HCT116 (cell line): ENCODE measurements around the gene NEMP2. TPM values are rescaled to one million over a fixed set of nuclear protein-coding genes. Genes with fewer than 3 reads are reported as not detected.

Experiments used
- ATAC-seq: fragments of 200-7000 bp; cut with Tn5 transposase; 2 replicates; pipeline ENCODE4 v1.9.1; 2020; ENCODE audit warnings: mild to moderate bottlenecking, moderate library complexity
- BruUV-seq: library from RNA; stranded (reverse); fragments of 400-500 nt; replicated peaks from 2 replicates; lab custom pipeline; 2021; lab: Mats Ljungman, UMichigan
- CTCF ChIA-PET: fragments of 300-600 bp; sonication (Branson Sonifier 250); formaldehyde crosslinking; loops from one replicate; lab custom pipeline; 2021; ENCODE audit warnings: antibody characterized with exemption; lab: Charles Lee
- POLR2A ChIA-PET: fragments of 300-600, 350-600 bp; sonication (Branson Sonifier 250); formaldehyde crosslinking; loops from one replicate; lab custom pipeline; 2021; ENCODE audit warnings: antibody characterized with exemption; lab: Charles Lee
- RAD21 ChIA-PET, 2 experiments: fragments of 300-600 bp; sonication (Branson Sonifier 250); formaldehyde crosslinking; loops; one replicate each; lab custom pipeline; 2023; ENCODE audit warnings: low total read pairs in 2 of 2; ENCODE audit not compliant: uncharacterized antibody in 2 of 2, unreplicated experiment in 2 of 2, low non-redundant PET in 1 of 2; lab: Charles Lee
- DNase-seq: peaks from one replicate; pipeline ENCODE4 v3.0.0-alpha.2; 2010; ENCODE audit warnings: low read depth, low spot score
- H2AFZ ChIP-seq: fragments of 200-600 bp; shearing (Covaris generic), sonication (generic); 2 replicates; pipeline ENCODE4 v1.6.1; 2017; ENCODE audit warnings: low read depth, mixed run types, mixed read lengths, antibody characterized with exemption, low read length; ENCODE audit not compliant: poor library complexity, severe bottlenecking
- H3K27ac ChIP-seq: 2 replicates; pipeline ENCODE4 v1.5.1; 2012; ENCODE audit warnings: low read depth, low read length
- H3K27me3 ChIP-seq: fragments of 200-600 bp; sonication (generic); 2 replicates; pipeline ENCODE4 v1.6.1; 2016; ENCODE audit warnings: mixed run types, low read length, mixed read lengths; ENCODE audit not compliant: insufficient read depth
- H3K36me3 ChIP-seq, 2 experiments: fragments of 200-500 bp in 1 of 2; fragments of 200-600 bp in 1 of 2; sonication (Bioruptor generic) in 1 of 2; sonication (generic) in 1 of 2; 2 replicates each; pipeline versions ENCODE4 v1.5.1 to v1.6.1; 2014 to 2016; ENCODE audit warnings: low read length in 2 of 2, inconsistent platforms in 1 of 2, mixed read lengths in 1 of 2, mixed run types in 1 of 2; ENCODE audit not compliant: insufficient read depth in 2 of 2, control insufficient read depth in 1 of 2
- H3K4me1 ChIP-seq, 2 experiments: fragments of 200-600 bp in 1 of 2; sonication (generic) in 1 of 2; 2 replicates each; pipeline versions ENCODE4 v1.5.1 to v1.6.1; 2012 to 2017; ENCODE audit warnings: low read length in 2 of 2, inconsistent platforms in 1 of 2, mild to moderate bottlenecking in 1 of 2, mixed read lengths in 1 of 2, mixed run types in 1 of 2, moderate library complexity in 1 of 2; ENCODE audit not compliant: insufficient read depth in 2 of 2, control insufficient read depth in 1 of 2
- H3K4me2 ChIP-seq: fragments of 200-600 bp; sonication (generic); 2 replicates; pipeline ENCODE4 v1.6.1; 2017; ENCODE audit warnings: mixed run types, low read length, mixed read lengths
- H3K4me3 ChIP-seq, 2 experiments: fragments of 200-600 bp in 1 of 2; sonication (generic) in 1 of 2; replicated peaks in 1 of 2; 2 replicates each; pipeline ENCODE4 v1.5.1; 2011 to 2016; ENCODE audit warnings: low read length in 2 of 2, control low read depth in 1 of 2, low read depth in 1 of 2, mild to moderate bottlenecking in 1 of 2, mixed read lengths in 1 of 2, mixed run types in 1 of 2
- H3K79me2 ChIP-seq: fragments of 200-600 bp; sonication (generic); 2 replicates; pipeline ENCODE4 v1.6.1; 2017; ENCODE audit warnings: mild to moderate bottlenecking, mixed run types, low read length, moderate library complexity, mixed read lengths; ENCODE audit not compliant: insufficient read depth
- H3K9ac ChIP-seq: fragments of 200-600 bp; sonication (generic); 2 replicates; pipeline ENCODE4 v1.6.1; 2016; ENCODE audit warnings: low read length, mixed read lengths
- H3K9me2 ChIP-seq: fragments of 200-600 bp; sonication (generic), shearing (Covaris generic); 2 replicates; pipeline ENCODE4 v1.6.1; 2017; ENCODE audit warnings: mixed run types, mild to moderate bottlenecking, moderate library complexity; ENCODE audit not compliant: insufficient read depth
- H3K9me3 ChIP-seq, 2 experiments: fragments of 200-500 bp in 1 of 2; fragments of 200-600 bp in 1 of 2; sonication (Bioruptor generic) in 1 of 2; sonication (generic) in 1 of 2; 2 replicates each; pipeline ENCODE4 v1.6.1; 2014 to 2017; ENCODE audit warnings: low read length in 2 of 2, mixed read lengths in 2 of 2, inconsistent platforms in 1 of 2, low read depth in 1 of 2, mild to moderate bottlenecking in 1 of 2, mixed run types in 1 of 2, moderate library complexity in 1 of 2; ENCODE audit not compliant: control insufficient read depth in 1 of 2, insufficient read depth in 1 of 2
- H4K20me1 ChIP-seq: fragments of 200-600 bp; sonication (generic), shearing (Covaris generic); 2 replicates; pipeline ENCODE4 v1.6.1; 2017; ENCODE audit warnings: mixed run types, mild to moderate bottlenecking, moderate library complexity; ENCODE audit not compliant: insufficient read depth
- CEBPB ChIP-seq: IDR thresholded peaks from 2 replicates; pipeline ENCODE4 v1.6.1; 2012; ENCODE audit warnings: low read depth
- CTCF ChIP-seq, 3 experiments: fragments of 200-600 bp in 1 of 3; sonication (generic) in 1 of 3; IDR thresholded peaks in 2 of 3; conservative IDR thresholded peaks in 1 of 3; 2 replicates each; pipeline ENCODE4 v1.5.1; 2012 to 2017; ENCODE audit warnings: low read depth in 2 of 3, low read length in 2 of 3, antibody characterized with exemption in 1 of 3, borderline replicate concordance in 1 of 3, control low read depth in 1 of 3, mild to moderate bottlenecking in 1 of 3, mixed read lengths in 1 of 3, mixed run types in 1 of 3, moderate library complexity in 1 of 3; ENCODE audit not compliant: insufficient read depth in 1 of 3
- EGR1 ChIP-seq: IDR thresholded peaks from 2 replicates; pipeline ENCODE4 v1.6.1; 2012; ENCODE audit warnings: low read depth
- ELF1 ChIP-seq: IDR thresholded peaks from 2 replicates; pipeline ENCODE4 v1.6.1; 2012; ENCODE audit warnings: low read depth, borderline replicate concordance
- EZH2 ChIP-seq: fragments of 200-600 bp; sonication (generic); IDR thresholded peaks from 2 replicates; pipeline ENCODE4 v1.6.1; 2017; ENCODE audit warnings: antibody characterized with exemption, mixed run types
- EZH2phosphoT487 ChIP-seq: fragments of 200-600 bp; IDR thresholded peaks from 2 replicates; pipeline ENCODE4 v1.6.1; 2018; ENCODE audit warnings: antibody characterized with exemption, borderline replicate concordance
- FOSL1 ChIP-seq: IDR thresholded peaks from 2 replicates; pipeline ENCODE4 v1.6.1; 2012; ENCODE audit warnings: low read depth
- JUND ChIP-seq: IDR thresholded peaks from 2 replicates; pipeline ENCODE4 v1.6.1; 2012
- POLR2A ChIP-seq: IDR thresholded peaks from 2 replicates; pipeline ENCODE4 v1.7.0; 2011; ENCODE audit warnings: borderline replicate concordance; ENCODE audit not compliant: insufficient read depth, insufficient read length; ENCODE audit errors: extremely low read depth
- POLR2AphosphoS5 ChIP-seq: IDR thresholded peaks from 2 replicates; pipeline ENCODE4 v1.6.1; 2011; ENCODE audit warnings: mild to moderate bottlenecking, low read depth, low read length, moderate library complexity
- RAD21 ChIP-seq: IDR thresholded peaks from 2 replicates; pipeline ENCODE4 v1.6.1; 2012; ENCODE audit warnings: low read depth, mild to moderate bottlenecking
- SIN3A ChIP-seq: IDR thresholded peaks from 2 replicates; pipeline ENCODE4 v1.6.1; 2012; ENCODE audit warnings: low read depth
- SP1 ChIP-seq: IDR thresholded peaks from 2 replicates; pipeline ENCODE4 v1.6.1; 2012; ENCODE audit warnings: low read depth
- SRF ChIP-seq: IDR thresholded peaks from 2 replicates; pipeline ENCODE4 v1.6.1; 2012; ENCODE audit warnings: low read depth
- TCF7L2 ChIP-seq: IDR thresholded peaks from 2 replicates; pipeline ENCODE4 v1.7.0; 2011; ENCODE audit warnings: borderline replicate concordance, inconsistent platforms; ENCODE audit not compliant: insufficient read depth, insufficient read length; ENCODE audit errors: extremely low read depth
- YY1 ChIP-seq: IDR thresholded peaks from 2 replicates; pipeline ENCODE4 v1.6.1; 2011; ENCODE audit warnings: low read length, low read depth, moderate library complexity, mild to moderate bottlenecking; ENCODE audit not compliant: insufficient replicate concordance; ENCODE audit errors: extremely low read depth
- ZBTB33 ChIP-seq: IDR thresholded peaks from 2 replicates; pipeline ENCODE4 v1.6.1; 2011; ENCODE audit warnings: mild to moderate bottlenecking, low read length, moderate library complexity; ENCODE audit not compliant: insufficient replicate concordance; ENCODE audit errors: extremely low read depth
- ZFX ChIP-seq: fragments of 450-650 bp; IDR thresholded peaks from 2 replicates; pipeline ENCODE4 v1.6.1; 2017
- ZNF274 ChIP-seq: fragments of 200-500 bp; sonication (Bioruptor generic); IDR thresholded peaks from 2 replicates; pipeline ENCODE4 v1.6.1; 2014; ENCODE audit warnings: mild to moderate bottlenecking, low read depth, low read length, inconsistent platforms
- intact Hi-C: fragments of 100-400 bp; cut with micrococcal nuclease; formaldehyde crosslinking; loops from 2 replicates; pipeline ENCODE4 v1.10.0; 2022
- total RNA-seq: library from RNA; stranded (reverse); gene quantifications from one replicate; pipeline ENCODE4 v1.2.1, GENCODE V29; 2021; ENCODE audit not compliant: unreplicated experiment
- TF ChIP-seq, protein P1 (sequence below): IDR thresholded peaks from 2 replicates; pipeline ENCODE4 v1.6.1; 2012

The NEMP2 gene
- total RNA-seq, 1 experiment from 2014 or later = 8.6 TPM

- intact Hi-C loops = no loop called here
- H3K9ac ChIP-seq = no peak overlapping the region
- BruUV-seq = no TSS peak
- H3K27ac ChIP-seq = no peak overlapping the region
- TF ChIP-seq SIN3A (no peak), POLR2AphosphoS5 (no peak), ELF1 (no peak), EGR1 (no peak), SRF (no peak), SP1 (no peak), CEBPB (no peak), FOSL1 (no peak), EZH2phosphoT487 (no peak), POLR2A (no peak), RAD21 (no peak), EZH2 (no peak), ZBTB33 (no peak), ZNF274 (no peak), CTCF (IDR thresholded peaks at IDR 0.05 in 2 of 3, conservative IDR thresholded peaks at IDR 0.05 in 1 of 3; ENCODE audit: borderline replicate concordance in 1 of 3, insufficient read depth in 1 of 3, low read depth in 2 of 3, low read length in 2 of 3) (no peak), TCF7L2 (no peak), ZFX (no peak), YY1 (no peak), JUND (no peak)
- TF ChIP-seq, protein P1, sequence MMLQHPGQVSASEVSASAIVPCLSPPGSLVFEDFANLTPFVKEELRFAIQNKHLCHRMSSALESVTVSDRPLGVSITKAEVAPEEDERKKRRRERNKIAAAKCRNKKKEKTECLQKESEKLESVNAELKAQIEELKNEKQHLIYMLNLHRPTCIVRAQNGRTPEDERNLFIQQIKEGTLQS = no peak
- H2AFZ ChIP-seq = no peak overlapping the region
- no peaks in the 10 kb centered on the region for H3K27me3 ChIP-seq
- no peaks in the 10 kb centered on the region for H3K9me2 ChIP-seq
- no peaks in the 10 kb centered on the region for H3K4me1 ChIP-seq
- no peaks in the 10 kb centered on the region for H3K79me2 ChIP-seq
- RAD21 ChIA-PET = no interaction called here
- no peak overlapping the region for H3K4me2 ChIP-seq
- no peaks in the 10 kb centered on the region for H3K9me3 ChIP-seq
- H3K36me3 ChIP-seq = no peaks in the 10 kb centered on the region; a peak in 1 of 4 replicates
- no peak overlapping the region for H3K4me3 ChIP-seq
- POLR2A ChIA-PET = no interaction called here
- CTCF ChIA-PET = no interaction called here
- DNase-seq (no peak), ATAC-seq (no peak)
- H4K20me1 ChIP-seq = no peaks in the 10 kb centered on the region
Observed at GRCh38 chr2:190519975-190520767, 14.4 kb downstream of the NEMP2 start.
